Liver (tissue), 9 donors: Measurements from ENCODE around the gene TIMM17A. TPM values are rescaled to one million over a fixed set of nuclear protein-coding genes. Genes with fewer than 3 reads are reported as not detected.
A peak's percentile ranks its signal among the peaks of the same experiment; 100 is the strongest.

Experiments
- DNase-seq: peaks from one replicate; pipeline ENCODE4 v3.0.0-alpha.2; 2017; ENCODE audit warnings: low spot score
- H3K27ac ChIP-seq, 2 donors: one replicate each; pipeline ENCODE4 v1.7.0; 2013; ENCODE audit warnings: inconsistent platforms in 2 of 2, low read length in 2 of 2, control low read depth in 1 of 2, low read depth in 1 of 2, mild to moderate bottlenecking in 1 of 2
- H3K27me3 ChIP-seq, 4 donors: one replicate each; pipeline versions ENCODE4 v1.6.1 to v1.7.0; 2013; ENCODE audit warnings: low read length in 3 of 4, inconsistent platforms in 1 of 4, mild to moderate bottlenecking in 1 of 4, moderate library complexity in 1 of 4; ENCODE audit not compliant: control insufficient read depth in 4 of 4, insufficient read depth in 4 of 4
- H3K36me3 ChIP-seq, 4 donors: one replicate each; pipeline versions ENCODE4 v1.6.1 to v1.7.0; 2013; ENCODE audit warnings: low read length in 3 of 4, mild to moderate bottlenecking in 3 of 4, low read depth in 1 of 4, moderate library complexity in 1 of 4; ENCODE audit not compliant: control insufficient read depth in 4 of 4, insufficient read depth in 3 of 4
- H3K4me1 ChIP-seq, 4 donors: one replicate each; pipeline versions ENCODE4 v1.6.1 to v1.7.0; 2013; ENCODE audit warnings: low read length in 3 of 4, mild to moderate bottlenecking in 3 of 4, moderate library complexity in 1 of 4; ENCODE audit not compliant: control insufficient read depth in 4 of 4, insufficient read depth in 4 of 4
- H3K4me3 ChIP-seq, 3 donors: one replicate each; pipeline versions ENCODE4 v1.6.1 to v1.7.0; 2013; ENCODE audit warnings: low read length in 3 of 3, control low read depth in 1 of 3, low read depth in 1 of 3, mild to moderate bottlenecking in 1 of 3
- H3K9ac ChIP-seq, 2 donors: one replicate each; pipeline ENCODE4 v1.7.0; 2013; ENCODE audit warnings: low read length in 2 of 2, mild to moderate bottlenecking in 2 of 2, moderate library complexity in 2 of 2, control low read depth in 1 of 2, low read depth in 1 of 2
- H3K9me3 ChIP-seq, 4 donors: one replicate each; pipeline versions ENCODE4 v1.6.1 to v1.7.0; 2013; ENCODE audit warnings: low read length in 3 of 4; ENCODE audit not compliant: control insufficient read depth in 4 of 4
- ATF3 ChIP-seq: IDR thresholded peaks from 2 replicates; pipeline ENCODE4 v1.6.1; 2016; ENCODE audit warnings: antibody characterized with exemption
- CTCF ChIP-seq: fragments of 150-350 bp; IDR thresholded peaks from 2 replicates; pipeline ENCODE4 v1.5.1; 2017; ENCODE audit warnings: improper control_type of control experiment, low read depth, low read length; ENCODE audit not compliant: missing input control
- EGR1 ChIP-seq, 2 donors: IDR thresholded peaks; 2 replicates each; pipeline ENCODE4 v1.6.1; 2016 to 2018; ENCODE audit warnings: antibody characterized with exemption in 2 of 2, low read depth in 2 of 2
- FOXA1 ChIP-seq: IDR thresholded peaks from 2 replicates; pipeline ENCODE4 v1.6.1; 2016; ENCODE audit warnings: antibody characterized with exemption
- FOXA2 ChIP-seq: IDR thresholded peaks from 2 replicates; pipeline ENCODE4 v1.6.1; 2016; ENCODE audit warnings: antibody characterized with exemption
- GABPA ChIP-seq, 2 donors: IDR thresholded peaks in 1 of 2; conservative IDR thresholded peaks in 1 of 2; 2 replicates each; pipeline ENCODE4 v1.6.1; 2016; ENCODE audit warnings: antibody characterized with exemption in 2 of 2, mild to moderate bottlenecking in 1 of 2, moderate library complexity in 1 of 2
- HNF4A ChIP-seq, 2 donors: conservative IDR thresholded peaks; 2 replicates each; pipeline ENCODE4 v1.6.1; 2016; ENCODE audit warnings: antibody characterized with exemption in 2 of 2, mild to moderate bottlenecking in 2 of 2
- HNF4G ChIP-seq: IDR thresholded peaks from 2 replicates; pipeline ENCODE4 v1.6.1; 2016; ENCODE audit warnings: antibody characterized with exemption
- JUND ChIP-seq, 2 donors: IDR thresholded peaks; 2 replicates each; pipeline ENCODE4 v1.6.1; 2016; ENCODE audit warnings: antibody characterized with exemption in 2 of 2
- NR2F2 ChIP-seq: IDR thresholded peaks from 2 replicates; pipeline ENCODE4 v1.6.1; 2016; ENCODE audit warnings: antibody characterized with exemption
- RAD21 ChIP-seq, 2 donors: IDR thresholded peaks; 2 replicates each; pipeline ENCODE4 v1.6.1; 2016; ENCODE audit warnings: antibody characterized with exemption in 2 of 2, mild to moderate bottlenecking in 2 of 2
- RXRA ChIP-seq, 2 donors: IDR thresholded peaks; 2 replicates each; pipeline ENCODE4 v1.6.1; 2017 to 2018; ENCODE audit warnings: antibody characterized with exemption in 2 of 2, mild to moderate bottlenecking in 1 of 2
- SP1 ChIP-seq: IDR thresholded peaks from 2 replicates; pipeline ENCODE4 v1.6.1; 2018; ENCODE audit warnings: antibody characterized with exemption, mild to moderate bottlenecking
- TAF1 ChIP-seq: conservative IDR thresholded peaks from 2 replicates; pipeline ENCODE4 v1.6.1; 2016; ENCODE audit warnings: antibody characterized with exemption, mild to moderate bottlenecking
- YY1 ChIP-seq: IDR thresholded peaks from 2 replicates; pipeline ENCODE4 v1.6.1; 2016; ENCODE audit warnings: antibody characterized with exemption, mild to moderate bottlenecking
- WGBS: extraction: QIAGEN DNeasy Blood & Tissue Kit; methylation state at CpG from one replicate; pipeline ENCODE4 v1.1.7; 2013; 5-methylcytosine and 5-hydroxymethylcytosine counted together
- polyA plus RNA-seq, 2 donors: library from polyadenylated mRNA; stranded (reverse) in 1 of 2; unstranded in 1 of 2; fragments of 200-250 nt in 1 of 2; fragments of >200 nt in 1 of 2; fragmentation: Nextera tagmentation in 1 of 2; extraction: Ambion mirVana in 1 of 2; gene quantifications; one replicate each; pipeline versions ENCODE4 v1.2.1 to v1.2.3, GENCODE V29; 2013 to 2015
- total RNA-seq, 2 donors: library from RNA; depleted of rRNA; stranded (reverse); fragments of >200 nt; gene quantifications; one replicate each; pipeline ENCODE4 v1.2.3, GENCODE V29; 2014
- TF ChIP-seq, protein P1 (sequence below): IDR thresholded peaks from 2 replicates; pipeline ENCODE4 v1.6.1; 2016; ENCODE audit warnings: antibody characterized with exemption, mild to moderate bottlenecking
- TF ChIP-seq, protein P2 (sequence below): IDR thresholded peaks from 2 replicates; pipeline ENCODE4 v1.6.1; 2016; ENCODE audit warnings: antibody characterized with exemption
- donor health status: healthy.
- donor health status: healthy.
- donor health status: healthy.
- donor health status: healthy.
- donor health status: healthy.

The TIMM17A gene
- total and polyA plus RNA-seq, 4 donors: 21.1 to 72.1 (median 51.0) TPM

DNA sequence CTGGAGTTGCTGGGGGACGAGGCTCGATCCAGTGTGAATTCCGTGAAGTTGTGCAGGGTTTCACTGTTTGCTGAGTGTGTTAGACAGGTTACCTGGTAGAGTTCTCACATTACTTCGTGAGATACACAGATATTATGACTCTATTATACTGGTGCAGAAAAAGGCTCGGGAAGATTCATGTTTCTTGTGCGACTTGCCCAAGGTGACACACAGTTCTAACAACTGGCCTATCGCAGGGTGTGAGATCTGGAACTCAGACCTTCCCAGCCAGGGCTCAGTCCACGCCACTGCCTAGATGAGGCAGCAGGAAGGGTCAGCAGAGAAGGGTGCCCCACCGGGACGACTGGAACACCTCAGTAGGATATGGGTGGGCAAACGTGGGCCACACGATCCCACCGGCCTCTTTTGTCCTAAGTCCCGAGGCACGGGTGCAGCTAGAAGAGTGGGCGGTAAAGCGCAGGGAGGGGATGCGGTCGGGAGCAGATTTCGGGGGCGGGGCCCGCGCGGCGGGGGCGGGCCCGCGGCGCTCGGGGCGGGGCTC is 26.8 kb downstream of the TIMM17A start:
- TF ChIP-seq ATF3 (no peak), SP1 (no peak), YY1 (no peak), RXRA (IDR thresholded peaks at IDR 0.05) (no peak), HNF4G (no peak), NR2F2 (no peak), JUND (IDR thresholded peaks at IDR 0.05) (no peak), EGR1 (IDR thresholded peaks at IDR 0.05; ENCODE audit: low read depth in 2 of 2) (no peak)
- H3K9ac ChIP-seq: peak overlapping the region in 1 of 2 donors; percentile 67
- WGBS: 12% methylated on average over 31 of the region's 31 CpGs
- no peaks in the 10 kb centered on the region for H3K36me3 ChIP-seq
- peak overlapping the region in 2 of 3 donors; percentile 71 to 93 for H3K4me3 ChIP-seq
- no peaks in the 10 kb centered on the region for H3K27me3 ChIP-seq
- peak overlapping the region; percentile 73 to 89 for H3K27ac ChIP-seq
- DNase-seq: peak; percentile 86
- H3K9me3 ChIP-seq: no peaks in the 10 kb centered on the region
- H3K4me1 ChIP-seq: peaks cover 6 to 21% (median 13%) of the 10 kb centered on the region in 4 donors

DNA sequence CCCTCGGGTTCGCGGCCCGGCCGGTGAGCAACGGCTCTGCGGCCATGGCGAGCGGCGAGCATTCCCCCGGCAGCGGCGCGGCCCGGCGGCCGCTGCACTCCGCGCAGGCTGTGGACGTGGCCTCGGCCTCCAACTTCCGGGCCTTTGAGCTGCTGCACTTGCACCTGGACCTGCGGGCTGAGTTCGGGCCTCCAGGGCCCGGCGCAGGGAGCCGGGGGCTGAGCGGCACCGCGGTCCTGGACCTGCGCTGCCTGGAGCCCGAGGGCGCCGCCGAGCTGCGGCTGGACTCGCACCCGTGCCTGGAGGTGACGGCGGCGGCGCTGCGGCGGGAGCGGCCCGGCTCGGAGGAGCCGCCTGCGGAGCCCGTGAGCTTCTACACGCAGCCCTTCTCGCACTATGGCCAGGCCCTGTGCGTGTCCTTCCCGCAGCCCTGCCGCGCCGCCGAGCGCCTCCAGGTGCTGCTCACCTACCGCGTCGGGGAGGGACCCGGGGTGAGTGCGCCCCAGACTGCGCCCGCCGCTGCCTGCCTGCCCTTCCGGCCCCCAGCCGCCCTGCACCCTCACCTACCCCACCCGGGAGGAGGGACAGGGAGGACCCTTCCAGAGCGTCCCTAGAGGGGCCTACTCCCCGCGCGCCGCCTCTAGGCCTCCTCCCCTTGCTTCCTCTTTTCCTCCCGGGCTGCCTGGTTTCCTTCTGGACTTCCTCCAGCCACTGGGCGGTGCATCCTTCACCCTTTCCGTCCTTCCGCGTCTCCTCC is 27.5 kb downstream of the TIMM17A start, which contains the start of gene RNPEP:
Gene RNPEP, plus strand, starts transcription at position 26 of the 757 bp plus-strand sequence. Its CDS starts 19 bp downstream, at position 45.
- DNase-seq: peak; percentile 52
- Histone ChIP-seq H3K9me3 (no peaks in the 10 kb centered on the region), H3K9ac (peak within 1 kb of the TSS; percentile 48 to 67), H3K27ac (peak within 1 kb of the TSS; percentile 73 to 89), H3K4me1 (peaks cover 6 to 21% (median 13%) of the 10 kb centered on the region in 4 donors), H3K4me3 (peak within 1 kb of the TSS; percentile 71 to 93 (median 79)), H3K36me3 (no peaks in the 10 kb centered on the region), H3K27me3 (no peaks in the 10 kb centered on the region)
- no peak for TF ChIP-seq TAF1
- peak in 1 of 2 donors; percentile 14 for TF ChIP-seq EGR1 (IDR thresholded peaks at IDR 0.05; ENCODE audit: low read depth in 2 of 2)
- WGBS: under 1% methylated on average over 80 of the region's 80 CpGs

DNA sequence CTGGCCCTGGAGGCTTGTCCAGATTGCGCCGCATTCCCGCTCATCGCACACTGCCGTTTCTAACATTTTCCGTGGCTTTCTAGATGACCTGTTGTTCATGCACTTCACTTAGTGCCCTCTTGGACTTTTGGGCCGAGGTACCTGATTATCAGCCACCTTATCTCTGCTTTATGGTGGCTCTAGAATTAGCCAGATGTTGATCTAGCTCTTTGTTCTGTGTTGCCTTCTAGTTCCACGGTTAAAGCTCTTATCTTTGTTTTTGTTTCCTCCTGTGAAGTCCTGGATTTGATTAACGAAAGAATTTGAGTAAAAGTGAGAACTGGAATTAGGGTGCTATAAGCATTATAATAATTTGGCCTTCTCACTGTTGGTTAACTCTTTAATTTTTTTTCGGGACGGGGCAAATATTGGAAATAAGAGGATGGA is 28.1 kb downstream of the TIMM17A start:
- DNase-seq: no peak
- no peaks in the 10 kb centered on the region for H3K36me3 ChIP-seq
- H3K27me3 ChIP-seq: no peaks in the 10 kb centered on the region
- TF ChIP-seq NR2F2 (peak; percentile 35), HNF4A (conservative IDR thresholded peaks at IDR 0.05) (peak; percentile 77 to 95), HNF4G (no peak), RAD21 (IDR thresholded peaks at IDR 0.05) (no peak), EGR1 (IDR thresholded peaks at IDR 0.05; ENCODE audit: low read depth in 2 of 2) (no peak), FOXA1 (no peak), GABPA (IDR thresholded peaks at IDR 0.05 in 1 of 2, conservative IDR thresholded peaks at IDR 0.05 in 1 of 2) (peak in 1 of 2 donors; percentile 33), YY1 (peak; percentile 90), CTCF (no peak), RXRA (IDR thresholded peaks at IDR 0.05) (peak; percentile 54 to 86), SP1 (peak; percentile 25), ATF3 (no peak), TAF1 (no peak), FOXA2 (no peak)
- TF ChIP-seq, protein P1, sequence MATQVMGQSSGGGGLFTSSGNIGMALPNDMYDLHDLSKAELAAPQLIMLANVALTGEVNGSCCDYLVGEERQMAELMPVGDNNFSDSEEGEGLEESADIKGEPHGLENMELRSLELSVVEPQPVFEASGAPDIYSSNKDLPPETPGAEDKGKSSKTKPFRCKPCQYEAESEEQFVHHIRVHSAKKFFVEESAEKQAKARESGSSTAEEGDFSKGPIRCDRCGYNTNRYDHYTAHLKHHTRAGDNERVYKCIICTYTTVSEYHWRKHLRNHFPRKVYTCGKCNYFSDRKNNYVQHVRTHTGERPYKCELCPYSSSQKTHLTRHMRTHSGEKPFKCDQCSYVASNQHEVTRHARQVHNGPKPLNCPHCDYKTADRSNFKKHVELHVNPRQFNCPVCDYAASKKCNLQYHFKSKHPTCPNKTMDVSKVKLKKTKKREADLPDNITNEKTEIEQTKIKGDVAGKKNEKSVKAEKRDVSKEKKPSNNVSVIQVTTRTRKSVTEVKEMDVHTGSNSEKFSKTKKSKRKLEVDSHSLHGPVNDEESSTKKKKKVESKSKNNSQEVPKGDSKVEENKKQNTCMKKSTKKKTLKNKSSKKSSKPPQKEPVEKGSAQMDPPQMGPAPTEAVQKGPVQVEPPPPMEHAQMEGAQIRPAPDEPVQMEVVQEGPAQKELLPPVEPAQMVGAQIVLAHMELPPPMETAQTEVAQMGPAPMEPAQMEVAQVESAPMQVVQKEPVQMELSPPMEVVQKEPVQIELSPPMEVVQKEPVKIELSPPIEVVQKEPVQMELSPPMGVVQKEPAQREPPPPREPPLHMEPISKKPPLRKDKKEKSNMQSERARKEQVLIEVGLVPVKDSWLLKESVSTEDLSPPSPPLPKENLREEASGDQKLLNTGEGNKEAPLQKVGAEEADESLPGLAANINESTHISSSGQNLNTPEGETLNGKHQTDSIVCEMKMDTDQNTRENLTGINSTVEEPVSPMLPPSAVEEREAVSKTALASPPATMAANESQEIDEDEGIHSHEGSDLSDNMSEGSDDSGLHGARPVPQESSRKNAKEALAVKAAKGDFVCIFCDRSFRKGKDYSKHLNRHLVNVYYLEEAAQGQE: peak; percentile 81
- TF ChIP-seq, protein P2, sequence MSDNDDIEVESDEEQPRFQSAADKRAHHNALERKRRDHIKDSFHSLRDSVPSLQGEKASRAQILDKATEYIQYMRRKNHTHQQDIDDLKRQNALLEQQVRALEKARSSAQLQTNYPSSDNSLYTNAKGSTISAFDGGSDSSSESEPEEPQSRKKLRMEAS: peak; percentile 64

More for the DNA sequence above, 28.1 kb downstream of the TIMM17A start:
- peak overlapping the region in 1 of 2 donors; percentile 48 for H3K9ac ChIP-seq
- peak overlapping the region; percentile 73 to 89 for H3K27ac ChIP-seq
- H3K9me3 ChIP-seq: no peaks in the 10 kb centered on the region
- H3K4me1 ChIP-seq: peaks cover 6 to 21% (median 13%) of the 10 kb centered on the region in 4 donors
- peak overlapping the region; percentile 40 to 93 (median 79) for H3K4me3 ChIP-seq
- 7% methylated on average over 11 of the region's 11 CpGs for WGBS
